SJSA1 (cell line): Measurements from ENCODE around the gene ZNF655. TPM values are rescaled to one million over a fixed set of nuclear protein-coding genes. Genes with fewer than 3 reads are reported as not detected.
"Not testable (repeated sequence)": the region's sequence is repeated elsewhere in the genome, so short reads cannot be mapped to it uniquely, and the experiment has no call there.

ENCODE experiments used
- DNase-seq, 2 experiments: peaks; one replicate each; pipeline ENCODE4 v3.0.0-alpha.2; 2015 to 2020; ENCODE audit warnings: low spot score in 2 of 2, low read depth in 1 of 2
- H3K27ac ChIP-seq: fragments of 250-450 bp; sonication (Bioruptor Pico); 2 replicates; pipeline ENCODE4 v1.5.1; 2020; ENCODE audit warnings: mild to moderate bottlenecking, moderate library complexity
- H3K27me3 ChIP-seq: fragments of 250-450 bp; sonication (Bioruptor Pico); replicated peaks from 2 replicates; pipeline ENCODE4 v1.5.1; 2020; ENCODE audit warnings: mild to moderate bottlenecking, moderate library complexity
- H3K36me3 ChIP-seq: fragments of 250-450 bp; sonication (Bioruptor Pico); 2 replicates; pipeline ENCODE4 v1.5.1; 2020; ENCODE audit warnings: mild to moderate bottlenecking
- H3K4me1 ChIP-seq: fragments of 250-450 bp; sonication (Bioruptor Pico); replicated peaks from 2 replicates; pipeline ENCODE4 v1.6.1; 2021; ENCODE audit warnings: mild to moderate bottlenecking
- H3K4me3 ChIP-seq: fragments of 250-450 bp; sonication (Bioruptor Pico); 2 replicates; pipeline ENCODE4 v1.5.1; 2020; ENCODE audit warnings: mild to moderate bottlenecking
- H3K9me3 ChIP-seq: fragments of 250-450 bp; sonication (Bioruptor Pico); replicated peaks from 2 replicates; pipeline ENCODE4 v1.5.1; 2020; ENCODE audit warnings: mild to moderate bottlenecking
- total RNA-seq: library from RNA; depleted of rRNA; stranded (reverse); fragments of >200 nt; shearing (Covaris generic); gene quantifications from 2 replicates; pipeline ENCODE4 v1.2.3, GENCODE V29; 2014; rRNA removed

Gene ZNF655
- total RNA-seq = 107 and 109 TPM in 2 replicates

- H3K9me3 ChIP-seq = no peaks in the 10 kb centered on the region
- no peaks in the 10 kb centered on the region for H3K27me3 ChIP-seq
- peak within 1 kb of the TSS; percentile 64 for H3K4me3 ChIP-seq
- peaks cover 70% of the 10 kb centered on the region for H3K36me3 ChIP-seq
- peak within 1 kb of the TSS; percentile 98 for H3K27ac ChIP-seq
- DNase-seq = peak; percentile 95 to 97
- H3K4me1 ChIP-seq = peaks cover 40% of the 10 kb centered on the region
These were observed at the start of gene ZNF655 for GRCh38 chr7:99558306-99559174. TSS of gene ZNF655 (plus strand) at chr7:99558642. CDS start at chr7:99560560, 1,918 bp downstream.

- H3K4me1 ChIP-seq = no peaks in the 10 kb centered on the region
- no peaks in the 10 kb centered on the region for H3K9me3 ChIP-seq
- H3K27me3 ChIP-seq = no peaks in the 10 kb centered on the region
- peaks cover 55% of the 10 kb centered on the region for H3K36me3 ChIP-seq
- DNase-seq = no peak
- H3K27ac ChIP-seq = no peak overlapping the region
- H3K4me3 ChIP-seq = no peak overlapping the region
These were observed 44.4 kb upstream of the ZNF655 start for GRCh38 chr7:99514050-99514449.

- H3K27me3 ChIP-seq = no peaks in the 10 kb centered on the region
- DNase-seq = no peak
- no peak overlapping the region for H3K4me3 ChIP-seq
- H3K4me1 ChIP-seq = no peaks in the 10 kb centered on the region
- H3K36me3 ChIP-seq = peaks cover 73% of the 10 kb centered on the region
- H3K9me3 ChIP-seq = no peaks in the 10 kb centered on the region
- H3K27ac ChIP-seq = no peak overlapping the region
These were observed 37.0 kb upstream of the ZNF655 start for GRCh38 chr7:99521399-99521798.

GRCh38 chr7:99525713-99526440 lies 32.6 kb upstream of the ZNF655 start:
- no peak overlapping the region for H3K4me3 ChIP-seq
- H3K36me3 ChIP-seq = peaks cover 86% of the 10 kb centered on the region
- H3K9me3 ChIP-seq = peaks cover 17% of the 10 kb centered on the region
- H3K27me3 ChIP-seq = no peaks in the 10 kb centered on the region
- DNase-seq = no peak
- no peaks in the 10 kb centered on the region for H3K4me1 ChIP-seq
- no peak overlapping the region for H3K27ac ChIP-seq

GRCh38 chr7:99531354-99531765 lies 27.1 kb upstream of the ZNF655 start:
- DNase-seq = no peak
- Histone ChIP-seq H3K9me3 (peaks cover 50% of the 10 kb centered on the region), H3K36me3 (peaks cover 85% of the 10 kb centered on the region)

GRCh38 chr7:99535667-99536066 lies 22.8 kb upstream of the ZNF655 start:
- H3K4me1 ChIP-seq = no peaks in the 10 kb centered on the region
- peaks cover 41% of the 10 kb centered on the region for H3K9me3 ChIP-seq
- no peak for DNase-seq
- peaks cover 42% of the 10 kb centered on the region for H3K36me3 ChIP-seq
- H3K27me3 ChIP-seq = no peaks in the 10 kb centered on the region
- no peak overlapping the region for H3K4me3 ChIP-seq
- no peak overlapping the region for H3K27ac ChIP-seq

More at GRCh38 chr7:99531354-99531765, 27.1 kb upstream of the ZNF655 start:
- Histone ChIP-seq H3K4me1 (no peaks in the 10 kb centered on the region), H3K27ac (no peak overlapping the region), H3K4me3 (no peak overlapping the region), H3K27me3 (no peaks in the 10 kb centered on the region)

GRCh38 chr7:99539213-99539811 lies 19.1 kb upstream of the ZNF655 start:
- no peaks in the 10 kb centered on the region for H3K4me1 ChIP-seq
- no peak overlapping the region for H3K4me3 ChIP-seq
- H3K36me3 ChIP-seq = peaks cover 13% of the 10 kb centered on the region; the same call in 1 of the 2 replicates
- DNase-seq = no peak
- H3K27me3 ChIP-seq = no peaks in the 10 kb centered on the region
- no peak overlapping the region for H3K27ac ChIP-seq
- peaks cover 17% of the 10 kb centered on the region for H3K9me3 ChIP-seq

- no peaks in the 10 kb centered on the region for H3K27me3 ChIP-seq
- H3K36me3 ChIP-seq = peaks cover 8% of the 10 kb centered on the region; the same call in 1 of the 2 replicates
- peaks cover 13% of the 10 kb centered on the region for H3K9me3 ChIP-seq
- H3K4me1 ChIP-seq = no peaks in the 10 kb centered on the region
- H3K27ac ChIP-seq = no peak overlapping the region
- no peak overlapping the region for H3K4me3 ChIP-seq
- no peak for DNase-seq
These were observed 17.9 kb upstream of the ZNF655 start for GRCh38 chr7:99540542-99540941.

GRCh38 chr7:99541212-99541611 lies 17.2 kb upstream of the ZNF655 start:
- Histone ChIP-seq H3K36me3 (peaks cover 9% of the 10 kb centered on the region; the same call in 1 of the 2 replicates), H3K27ac (no peak overlapping the region), H3K4me1 (no peaks in the 10 kb centered on the region), H3K4me3 (no peak overlapping the region), H3K9me3 (peaks cover 13% of the 10 kb centered on the region), H3K27me3 (no peaks in the 10 kb centered on the region)
- DNase-seq = no peak

- H3K4me3 ChIP-seq = no peak overlapping the region
- DNase-seq = no peak
- H3K36me3 ChIP-seq = peaks cover 25% of the 10 kb centered on the region
- peaks cover 13% of the 10 kb centered on the region for H3K9me3 ChIP-seq
- no peak overlapping the region for H3K27ac ChIP-seq
- H3K27me3 ChIP-seq = no peaks in the 10 kb centered on the region
- no peaks in the 10 kb centered on the region for H3K4me1 ChIP-seq
These were observed 15.3 kb upstream of the ZNF655 start for GRCh38 chr7:99543081-99543671.

GRCh38 chr7:99543916-99544315 lies 14.5 kb upstream of the ZNF655 start:
- Histone ChIP-seq H3K36me3 (peaks cover 29% of the 10 kb centered on the region), H3K9me3 (peaks cover 13% of the 10 kb centered on the region), H3K4me1 (no peaks in the 10 kb centered on the region), H3K27ac (no peak overlapping the region), H3K27me3 (no peaks in the 10 kb centered on the region), H3K4me3 (no peak overlapping the region)
- no peak for DNase-seq

GRCh38 chr7:99545308-99545707 lies 13.1 kb upstream of the ZNF655 start:
- not testable (repeated sequence) for H3K27ac ChIP-seq, DNase-seq, H3K4me3 ChIP-seq, H3K4me1 ChIP-seq, H3K27me3 ChIP-seq
- H3K9me3 ChIP-seq = peaks cover 12% of the 10 kb centered on the region
- H3K36me3 ChIP-seq = peaks cover 32% of the 10 kb centered on the region

GRCh38 chr7:99549545-99549944 lies 8.9 kb upstream of the ZNF655 start:
- not testable (repeated sequence) for H3K9me3 ChIP-seq, H3K4me3 ChIP-seq, H3K27ac ChIP-seq, H3K27me3 ChIP-seq, DNase-seq
- Histone ChIP-seq H3K36me3 (peaks cover 34% of the 10 kb centered on the region), H3K4me1 (peaks cover 12% of the 10 kb centered on the region)
